Measurements from ENCODE around the gene DPP7.

GRCh38 chr9:137066096-137066861 lies 48.3 kb downstream of the DPP7 start:
- TF ChIP-seq CTCF (IDR thresholded peaks at IDR 0.05; ENCODE audit: insufficient read depth, low read length) (no peak), REST (IDR thresholded peaks at IDR 0.05; ENCODE audit: insufficient replicate concordance, low read depth) (no peak), POLR2AphosphoS5 (IDR thresholded peaks at IDR 0.05; ENCODE audit: low read depth) (no peak), SPI1 (IDR thresholded peaks at IDR 0.05; ENCODE audit: borderline replicate concordance, low read depth) (no peak)

Measured in HL-60 (cell line).